ENCODE data around the gene PPIB. TPM values are rescaled to one million over a fixed set of nuclear protein-coding genes. Genes with fewer than 3 reads are reported as not detected.

PPIB gene
- total RNA-seq, 2 experiments from 2014 or later = 277 to 283 TPM

- ChIA-PET CTCF (interaction anchor here (1.1 kb wide), 1 partner anchor 10 kb away, joined by 4 read pairs; no protein-coding TSS in a partner anchor), POLR2A (no interaction called here)
- H3K27me3 Mint-ChIP-seq = peaks cover 10% of the 10 kb centered on the region
- peaks cover 46% of the 10 kb centered on the region for H3K36me3 Mint-ChIP-seq
- DNase-seq = no peak
- no peak overlapping the region for H3K4me3 Mint-ChIP-seq
- peaks cover 31% of the 10 kb centered on the region for H3K4me1 Mint-ChIP-seq (ENCODE audit: low read depth)
- no peak overlapping the region for H3K27ac Mint-ChIP-seq
- intact Hi-C loops (cut with micrococcal nuclease) = no loop called here
- no peaks in the 10 kb centered on the region for H3K9me3 Mint-ChIP-seq
Observed at GRCh38 chr15:64156652-64157331, 6.0 kb downstream of the PPIB start.

GRCh38 chr15:64155802-64156651 is 6.8 kb downstream of the PPIB start:
- H3K4me1 Mint-ChIP-seq (ENCODE audit: low read depth) = peaks cover 30% of the 10 kb centered on the region
- ChIA-PET POLR2A (interaction anchor here (0.6 kb wide), 1 partner anchor 1094 kb away, joined by 3 read pairs; no protein-coding TSS in a partner anchor), CTCF (interaction anchor here (0.8 kb wide), 1 partner anchor 9 kb away, joined by 3 read pairs; no protein-coding TSS in a partner anchor)
- no peak overlapping the region for H3K4me3 Mint-ChIP-seq
- peaks cover 10% of the 10 kb centered on the region for H3K27me3 Mint-ChIP-seq
- no peak overlapping the region for H3K27ac Mint-ChIP-seq
- intact Hi-C loops (cut with micrococcal nuclease) = no loop called here
- DNase-seq = no peak
- H3K9me3 Mint-ChIP-seq = no peaks in the 10 kb centered on the region
- H3K36me3 Mint-ChIP-seq = peaks cover 43% of the 10 kb centered on the region

- H3K27me3 Mint-ChIP-seq = peaks cover 14% of the 10 kb centered on the region
- H3K9me3 Mint-ChIP-seq = no peaks in the 10 kb centered on the region
- peak; percentile 94 for DNase-seq
- peaks cover 26% of the 10 kb centered on the region for H3K4me1 Mint-ChIP-seq (ENCODE audit: low read depth)
- peak overlapping the region; percentile 10 for H3K27ac Mint-ChIP-seq
- CTCF ChIA-PET = interaction anchor here (0.5 to 3.6 kb wide), 29 partner anchors 8 to 574 kb away, joined by 3 to 61 read pairs (median 4); partner anchors contain the start of genes CIAO2A, PPIB and SNX1
- POLR2A ChIA-PET = interaction anchor here (0.7 to 2.6 kb wide), 4 partner anchors 9 to 212 kb away, joined by 3 to 14 read pairs (median 4); partner anchors contain the start of genes CIAO2A and PPIB
- intact Hi-C loops (cut with micrococcal nuclease) = loop anchor here (1.0 to 5.0 kb wide), 2 partner anchors 41 to 60 kb away; partner anchors contain the start of gene CIAO2A
- H3K4me3 Mint-ChIP-seq = peak overlapping the region; percentile 43
- peaks cover 29% of the 10 kb centered on the region for H3K36me3 Mint-ChIP-seq
Observed at GRCh38 chr15:64153480-64154367, 9.1 kb downstream of the PPIB start.

GRCh38 chr15:64152507-64153387 is 10.1 kb downstream of the PPIB start:
- Mint-ChIP-seq H3K36me3 (peaks cover 21% of the 10 kb centered on the region), H3K9me3 (no peaks in the 10 kb centered on the region), H3K27me3 (peaks cover 14% of the 10 kb centered on the region), H3K4me1 (ENCODE audit: low read depth) (peaks cover 22% of the 10 kb centered on the region), H3K4me3 (no peak overlapping the region), H3K27ac (no peak overlapping the region)
- POLR2A ChIA-PET = interaction anchor here (0.7 to 2.6 kb wide), 4 partner anchors 10 to 211 kb away, joined by 3 to 14 read pairs (median 4); partner anchors contain the start of genes CIAO2A and PPIB
- CTCF ChIA-PET = interaction anchor here (0.5 to 3.6 kb wide), 23 partner anchors 8 to 553 kb away, joined by 3 to 61 read pairs (median 5); partner anchors contain the start of genes CIAO2A, PPIB and SNX1
- intact Hi-C loops (cut with micrococcal nuclease) = loop anchor here (1.0 to 5.0 kb wide), 2 partner anchors 40 to 59 kb away; partner anchors contain the start of gene CIAO2A
- peak; percentile 16 for DNase-seq

GRCh38 chr15:64151727-64152506 is 10.9 kb downstream of the PPIB start, which contains the start of gene SNX22:
Gene SNX22 (plus strand): TSS chr15:64151731. CDS start chr15:64151776, 45 bp downstream.
- ChIA-PET CTCF (interaction anchor here (1.4 to 3.6 kb wide), 6 partner anchors 12 to 59 kb away, joined by 3 to 61 read pairs (median 8); partner anchors contain the start of genes CIAO2A and PPIB), POLR2A (no interaction called here)
- H3K4me3 Mint-ChIP-seq = peak within 1 kb of the TSS; percentile 70
- intact Hi-C loops (cut with micrococcal nuclease) = loop anchor here (5.0 kb wide), 1 partner anchor 40 kb away; no protein-coding TSS in a partner anchor
- H3K27me3 Mint-ChIP-seq = peaks cover 14% of the 10 kb centered on the region
- no peaks in the 10 kb centered on the region for H3K9me3 Mint-ChIP-seq
- H3K36me3 Mint-ChIP-seq = peaks cover 14% of the 10 kb centered on the region
- peaks cover 22% of the 10 kb centered on the region for H3K4me1 Mint-ChIP-seq (ENCODE audit: low read depth)
- H3K27ac Mint-ChIP-seq = no peak within 1 kb of the TSS
- DNase-seq = peak; percentile 17

- ChIA-PET POLR2A (no interaction called here), CTCF (interaction anchor here (0.7 to 1.5 kb wide), 3 partner anchors 19 to 52 kb away, joined by 3 to 7 read pairs (median 3); no protein-coding TSS in a partner anchor)
- Mint-ChIP-seq H3K27ac (no peak overlapping the region), H3K27me3 (peaks cover 14% of the 10 kb centered on the region), H3K36me3 (peaks cover 4% of the 10 kb centered on the region), H3K4me1 (ENCODE audit: low read depth) (peaks cover 22% of the 10 kb centered on the region), H3K9me3 (no peaks in the 10 kb centered on the region), H3K4me3 (no peak overlapping the region)
- intact Hi-C loops (cut with micrococcal nuclease) = loop anchor here (5.0 kb wide), 1 partner anchor 38 kb away; no protein-coding TSS in a partner anchor
- no peak for DNase-seq
Observed at GRCh38 chr15:64149893-64150578, 12.8 kb downstream of the PPIB start.

- Mint-ChIP-seq H3K27me3 (peaks cover 14% of the 10 kb centered on the region), H3K27ac (no peak overlapping the region), H3K9me3 (no peaks in the 10 kb centered on the region), H3K4me3 (no peak overlapping the region), H3K4me1 (ENCODE audit: low read depth) (peaks cover 22% of the 10 kb centered on the region), H3K36me3 (peaks cover 3% of the 10 kb centered on the region)
- ChIA-PET POLR2A (no interaction called here), CTCF (interaction anchor here (0.7 to 1.5 kb wide), 4 partner anchors 18 to 80 kb away, joined by 3 to 7 read pairs (median 3); no protein-coding TSS in a partner anchor)
- intact Hi-C loops (cut with micrococcal nuclease) = no loop called here
- peak; percentile 53 for DNase-seq
Observed at GRCh38 chr15:64149424-64149823, 13.4 kb downstream of the PPIB start.

GRCh38 chr15:64148581-64148980 is 14.2 kb downstream of the PPIB start:
- Mint-ChIP-seq H3K4me1 (ENCODE audit: low read depth) (peaks cover 20% of the 10 kb centered on the region), H3K27me3 (peaks cover 14% of the 10 kb centered on the region), H3K4me3 (no peak overlapping the region), H3K36me3 (no peaks in the 10 kb centered on the region), H3K9me3 (no peaks in the 10 kb centered on the region), H3K27ac (no peak overlapping the region)
- DNase-seq = no peak
- intact Hi-C loops (cut with micrococcal nuclease) = no loop called here
- ChIA-PET CTCF (interaction anchor here (1.3 to 1.5 kb wide), 2 partner anchors 17 to 79 kb away, joined by 3 to 7 read pairs; no protein-coding TSS in a partner anchor), POLR2A (no interaction called here)

- no peaks in the 10 kb centered on the region for H3K36me3 Mint-ChIP-seq
- H3K9me3 Mint-ChIP-seq = no peaks in the 10 kb centered on the region
- peaks cover 12% of the 10 kb centered on the region for H3K27me3 Mint-ChIP-seq
- no peak for DNase-seq
- ChIA-PET POLR2A (no interaction called here), CTCF (interaction anchor here (1.3 to 1.5 kb wide), 2 partner anchors 9 to 79 kb away, joined by 3 to 4 read pairs; no protein-coding TSS in a partner anchor)
- intact Hi-C loops (cut with micrococcal nuclease) = no loop called here
- H3K4me1 Mint-ChIP-seq (ENCODE audit: low read depth) = peaks cover 18% of the 10 kb centered on the region
- H3K4me3 Mint-ChIP-seq = no peak overlapping the region
- H3K27ac Mint-ChIP-seq = no peak overlapping the region
Observed at GRCh38 chr15:64148168-64148567, 14.7 kb downstream of the PPIB start.

Data from activated CD4-positive, alpha-beta memory T cell treated with anti-CD3 and anti-CD28 coated beads for 36 hours (primary cell).